ENCODE results near the gene LUZP2. TPM values are rescaled to one million over a fixed set of nuclear protein-coding genes. Genes with fewer than 3 reads are reported as not detected.

Gene LUZP2
- total and polyA plus RNA-seq, 9 of the 15 experiments (the other 6 are each of a cell fraction or from before 2014, with no cell fraction given), result not detected

DNA sequence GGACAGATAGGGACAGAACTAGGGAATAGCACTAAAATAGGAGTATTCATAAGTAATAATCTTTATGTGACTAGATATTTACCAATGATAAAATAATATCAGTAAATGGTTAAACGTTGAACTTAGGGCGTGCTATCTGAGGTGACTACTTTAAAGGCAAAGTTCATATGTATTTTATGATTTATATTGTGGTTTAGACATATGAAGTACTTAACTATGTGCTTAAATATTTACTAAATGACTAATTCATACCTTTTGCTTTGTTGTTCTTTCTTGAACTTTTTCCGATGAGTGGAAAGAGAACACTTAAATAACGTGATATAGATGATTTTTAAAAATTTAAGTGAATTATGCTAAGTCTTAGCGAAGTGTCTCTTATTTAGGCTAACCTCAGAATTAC, 14.7 kb downstream of the LUZP2 start:
- H3K27me3 ChIP-seq (ENCODE audit: control insufficient read depth in 2 of 2, insufficient read depth in 2 of 2, low read length in 2 of 2), result no peaks in the 10 kb centered on the region
- no TSS peak for BruUV-seq (replicated peaks)
- H3K4me3 ChIP-seq, result no peak overlapping the region

DNA sequence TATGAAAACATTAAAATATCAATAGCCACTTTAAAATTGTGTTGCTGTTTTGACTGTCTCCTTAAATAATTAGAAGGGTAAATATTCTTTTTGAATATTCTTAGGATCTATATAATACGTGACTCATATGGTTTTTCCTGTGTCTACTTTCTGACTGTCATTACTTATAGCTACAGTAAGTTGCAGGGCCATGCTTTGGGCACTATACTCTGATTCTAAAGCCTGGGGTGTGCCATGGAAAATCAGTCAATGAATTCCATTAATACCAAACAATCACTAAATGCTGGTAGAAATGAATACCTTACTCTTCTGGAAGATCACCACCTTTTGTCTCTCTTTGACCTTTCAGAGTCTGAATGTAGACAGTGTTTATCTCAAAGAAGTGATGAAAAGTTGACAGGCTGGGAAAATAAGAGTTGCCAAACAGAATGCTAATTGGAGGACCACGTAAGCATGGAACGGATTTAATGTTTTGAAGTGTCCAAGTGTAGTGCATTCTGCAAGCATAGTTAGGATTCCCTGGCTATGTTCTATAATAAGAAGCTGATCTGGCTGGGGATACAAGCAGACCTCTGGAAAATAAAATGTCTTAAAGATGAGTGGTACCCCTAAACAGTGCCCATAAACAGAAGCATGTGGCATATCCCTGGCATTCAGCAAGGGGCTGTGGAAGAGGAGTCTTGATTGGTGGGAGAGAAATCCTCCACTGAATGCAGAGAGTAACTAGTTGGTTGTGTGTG, 16.8 kb downstream of the LUZP2 start:
- no peaks in the 10 kb centered on the region for H3K36me3 ChIP-seq (ENCODE audit: control insufficient read depth, insufficient read depth, low read length)
- H3K9me3 ChIP-seq (replicated peaks; ENCODE audit: control insufficient read depth, insufficient read depth, low read depth, low read length), result 0 out of 2 replicates have a peak, but pooled peaks cover 4% of the 10 kb centered on the region
- no peaks in the 10 kb centered on the region for H4K20me1 ChIP-seq (replicated peaks; ENCODE audit: control insufficient read depth, insufficient read depth, low read length)
- ChIA-PET CTCF (ENCODE audit: low intra/inter-chr PET ratio) (no interaction called here), POLR2A (no interaction called here)
- H3K27ac ChIP-seq (ENCODE audit: extremely low read depth, low read depth, low read length), result no peak overlapping the region
- H3K9ac ChIP-seq (ENCODE audit: insufficient read depth in 1 of 2, low read depth in 2 of 2, low read length in 2 of 2), result no peak overlapping the region
- no peaks in the 10 kb centered on the region for H3K27me3 ChIP-seq (ENCODE audit: control insufficient read depth in 2 of 2, insufficient read depth in 2 of 2, low read length in 2 of 2)
- H3K4me1 ChIP-seq (replicated peaks in 1 of 2; ENCODE audit: control insufficient read depth in 2 of 2, insufficient read depth in 2 of 2, low read length in 2 of 2), result no peaks in the 10 kb centered on the region
- DNase-seq (ENCODE audit: extremely low read depth in 1 of 4, low spot score in 3 of 4), result no peak
- no peak for FAIRE-seq
- no peaks in the 10 kb centered on the region for H3K79me2 ChIP-seq (ENCODE audit: control insufficient read depth, insufficient read depth, low read length)
- no peak overlapping the region for H3K4me2 ChIP-seq (ENCODE audit: insufficient read depth, low read length)
- in situ Hi-C loops (cut with MboI), result no loop called here
- no peaks in the 10 kb centered on the region for H3K9me1 ChIP-seq (ENCODE audit: control insufficient read depth, insufficient read depth, low read length)
- no peak overlapping the region for H2AFZ ChIP-seq (ENCODE audit: low read depth, low read length)
- no peak for ATAC-seq
- intact Hi-C loops (cut with micrococcal nuclease), result no loop called here
- H3K4me3 ChIP-seq, result no peak overlapping the region
- no TSS peak for BruUV-seq (replicated peaks)
- 0% methylated on average over 3 of the region's 3 CpGs for WGBS (ENCODE audit: insufficient coverage, low coverage, missing lambda C conversion rate)
- TF ChIP-seq CREM (IDR thresholded peaks at IDR 0.05; ENCODE audit: low read depth) (no peak), LARP7 (IDR thresholded peaks at IDR 0.05) (no peak), BRF1 (IDR thresholded peaks at IDR 0.05; ENCODE audit: borderline replicate concordance, extremely low read depth, insufficient read length) (no peak), JUN (IDR thresholded peaks at IDR 0.05; ENCODE audit: borderline replicate concordance, low read depth, low read length) (no peak), JUN (CRISPR knock-in tag; IDR thresholded peaks at IDR 0.05; ENCODE audit: borderline replicate concordance) (no peak), YY1 (IDR thresholded peaks at IDR 0.05; ENCODE audit: borderline replicate concordance in 1 of 3, control insufficient read depth in 1 of 3, extremely low read depth in 1 of 3, insufficient read depth in 3 of 3, insufficient read length in 1 of 3, insufficient replicate concordance in 2 of 3, low read depth in 1 of 3, low read length in 2 of 3) (no peak), NFIX (CRISPR knock-in tag; IDR thresholded peaks at IDR 0.05; ENCODE audit: low read depth) (no peak), CBX2 (IDR thresholded peaks at IDR 0.05; ENCODE audit: insufficient read depth, low read length, poor library complexity, severe bottlenecking) (no peak)
- TF ChIP-seq, protein P1, sequence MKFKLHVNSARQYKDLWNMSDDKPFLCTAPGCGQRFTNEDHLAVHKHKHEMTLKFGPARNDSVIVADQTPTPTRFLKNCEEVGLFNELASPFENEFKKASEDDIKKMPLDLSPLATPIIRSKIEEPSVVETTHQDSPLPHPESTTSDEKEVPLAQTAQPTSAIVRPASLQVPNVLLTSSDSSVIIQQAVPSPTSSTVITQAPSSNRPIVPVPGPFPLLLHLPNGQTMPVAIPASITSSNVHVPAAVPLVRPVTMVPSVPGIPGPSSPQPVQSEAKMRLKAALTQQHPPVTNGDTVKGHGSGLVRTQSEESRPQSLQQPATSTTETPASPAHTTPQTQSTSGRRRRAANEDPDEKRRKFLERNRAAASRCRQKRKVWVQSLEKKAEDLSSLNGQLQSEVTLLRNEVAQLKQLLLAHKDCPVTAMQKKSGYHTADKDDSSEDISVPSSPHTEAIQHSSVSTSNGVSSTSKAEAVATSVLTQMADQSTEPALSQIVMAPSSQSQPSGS (CRISPR knock-in tag; IDR thresholded peaks at IDR 0.05), result no peak
- TF ChIP-seq, protein P2, sequence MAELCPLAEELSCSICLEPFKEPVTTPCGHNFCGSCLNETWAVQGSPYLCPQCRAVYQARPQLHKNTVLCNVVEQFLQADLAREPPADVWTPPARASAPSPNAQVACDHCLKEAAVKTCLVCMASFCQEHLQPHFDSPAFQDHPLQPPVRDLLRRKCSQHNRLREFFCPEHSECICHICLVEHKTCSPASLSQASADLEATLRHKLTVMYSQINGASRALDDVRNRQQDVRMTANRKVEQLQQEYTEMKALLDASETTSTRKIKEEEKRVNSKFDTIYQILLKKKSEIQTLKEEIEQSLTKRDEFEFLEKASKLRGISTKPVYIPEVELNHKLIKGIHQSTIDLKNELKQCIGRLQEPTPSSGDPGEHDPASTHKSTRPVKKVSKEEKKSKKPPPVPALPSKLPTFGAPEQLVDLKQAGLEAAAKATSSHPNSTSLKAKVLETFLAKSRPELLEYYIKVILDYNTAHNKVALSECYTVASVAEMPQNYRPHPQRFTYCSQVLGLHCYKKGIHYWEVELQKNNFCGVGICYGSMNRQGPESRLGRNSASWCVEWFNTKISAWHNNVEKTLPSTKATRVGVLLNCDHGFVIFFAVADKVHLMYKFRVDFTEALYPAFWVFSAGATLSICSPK (IDR thresholded peaks at IDR 0.05; ENCODE audit: borderline replicate concordance), result no peak

More for the DNA sequence above, 14.7 kb downstream of the LUZP2 start:
- ChIA-PET CTCF (ENCODE audit: low intra/inter-chr PET ratio) (no interaction called here), POLR2A (no interaction called here)
- DNase-seq (ENCODE audit: extremely low read depth in 1 of 4, low spot score in 3 of 4) (no peak), FAIRE-seq (no peak), ATAC-seq (no peak)
- no peaks in the 10 kb centered on the region for H3K4me1 ChIP-seq (replicated peaks in 1 of 2; ENCODE audit: control insufficient read depth in 2 of 2, insufficient read depth in 2 of 2, low read length in 2 of 2)
- H3K79me2 ChIP-seq (ENCODE audit: control insufficient read depth, insufficient read depth, low read length), result no peaks in the 10 kb centered on the region
- TF ChIP-seq SIRT6 (IDR thresholded peaks at IDR 0.05; ENCODE audit: low read depth, low read length), result no peak
- in situ Hi-C loops (cut with MboI), result no loop called here
- no peak overlapping the region for H3K27ac ChIP-seq (ENCODE audit: extremely low read depth, low read depth, low read length)
- no peak overlapping the region for H2AFZ ChIP-seq (ENCODE audit: low read depth, low read length)
- H3K4me2 ChIP-seq (ENCODE audit: insufficient read depth, low read length), result no peak overlapping the region
- 1% methylated on average over 5 of the region's 5 CpGs for WGBS (ENCODE audit: insufficient coverage, low coverage, missing lambda C conversion rate)
- H3K9ac ChIP-seq (ENCODE audit: insufficient read depth in 1 of 2, low read depth in 2 of 2, low read length in 2 of 2), result no peak overlapping the region
- no peaks in the 10 kb centered on the region for H3K36me3 ChIP-seq (ENCODE audit: control insufficient read depth, insufficient read depth, low read length)
- 0 out of 2 replicates have a peak, but pooled peaks cover 4% of the 10 kb centered on the region for H3K9me3 ChIP-seq (replicated peaks; ENCODE audit: control insufficient read depth, insufficient read depth, low read depth, low read length)
- intact Hi-C loops (cut with micrococcal nuclease), result no loop called here
- H4K20me1 ChIP-seq (replicated peaks; ENCODE audit: control insufficient read depth, insufficient read depth, low read length), result no peaks in the 10 kb centered on the region
- H3K9me1 ChIP-seq (ENCODE audit: control insufficient read depth, insufficient read depth, low read length), result no peaks in the 10 kb centered on the region
